Stomach (tissue), 9 donors: ENCODE data around the gene RPL29. TPM values are rescaled to one million over a fixed set of nuclear protein-coding genes. Genes with fewer than 3 reads are reported as not detected.

ENCODE experiments used
- DNase-seq, 2 donors: peaks; one replicate each; pipeline versions ENCODE4 v3.0.0 to v3.0.0-alpha.2; 2013 to 2019
- H3K27ac ChIP-seq, 5 donors: fragments of 200-600 bp in 4 of 5; sonication (generic) in 4 of 5; one replicate each; pipeline ENCODE4 v1.5.1; 2013 to 2019; ENCODE audit warnings: mild to moderate bottlenecking in 1 of 5, moderate library complexity in 1 of 5
- H3K27me3 ChIP-seq, 3 donors: fragments of 200-600 bp; sonication (generic); one replicate each; pipeline ENCODE4 v1.5.1; 2017 to 2019; ENCODE audit warnings: mixed run types in 1 of 3
- H3K36me3 ChIP-seq, 4 donors: fragments of 200-600 bp; sonication (generic); 1 replicate in 3 of 4; 2 replicates in 1 of 4; pipeline ENCODE4 v1.5.1; 2016 to 2019
- H3K4me1 ChIP-seq, 4 donors: fragments of 200-600 bp; sonication (generic); one replicate each; pipeline ENCODE4 v1.5.1; 2016 to 2019
- H3K4me3 ChIP-seq, 4 donors: fragments of 200-600 bp; sonication (generic) in 3 of 4; one replicate each; pipeline ENCODE4 v1.5.1; 2016 to 2019; ENCODE audit warnings: mild to moderate bottlenecking in 1 of 4
- H3K9me3 ChIP-seq, 4 donors: fragments of 200-600 bp; sonication (generic); one replicate each; pipeline ENCODE4 v1.5.1; 2016 to 2019
- EP300 ChIP-seq: sonication (generic); formaldehyde crosslinking; IDR thresholded peaks from one replicate; pipeline ENCODE4 v1.6.1; 2017; ENCODE audit warnings: antibody characterized with exemption
- POLR2A ChIP-seq, 4 donors: fragments of 450-650 bp; IDR thresholded peaks; one replicate each; pipeline ENCODE4 v1.6.1; 2016; ENCODE audit warnings: antibody characterized with exemption in 4 of 4, control low read depth in 2 of 4, mild to moderate bottlenecking in 1 of 4, moderate library complexity in 1 of 4
- POLR2AphosphoS5 ChIP-seq, 3 donors: sonication (generic); formaldehyde crosslinking; IDR thresholded peaks; one replicate each; pipeline ENCODE4 v1.6.1; 2016; ENCODE audit warnings: antibody characterized with exemption in 3 of 3
- WGBS, 5 donors: extraction: QIAGEN DNeasy Blood & Tissue Kit in 3 of 5; methylation state at CpG; one replicate each; pipeline versions ENCODE4 v1.1.5 to v1.1.7; 2013 to 2018; 5-methylcytosine and 5-hydroxymethylcytosine counted together
- intact Hi-C: fragments of 100-400 bp; cut with DNase I; formaldehyde crosslinking; loops from one replicate; pipeline ENCODE4 v1.15.1; 2023; ENCODE audit warnings: low total_unique reads
- polyA plus RNA-seq, 3 donors: library from polyadenylated mRNA; stranded (reverse); fragments of 200-250 nt; gene quantifications; one replicate each; pipeline ENCODE4 v1.2.3, GENCODE V29; 2013
- total RNA-seq, 5 donors: library from RNA; depleted of rRNA; stranded (reverse); fragments of >200 nt; gene quantifications; one replicate each; pipeline versions ENCODE4 v1.1.0 to v1.2.3, GENCODE V29; 2014 to 2016
- TF ChIP-seq, protein P1 (sequence below), 7 experiments: fragments of 450-650 bp in 4 of 7; fragments of 200-600 bp in 3 of 7; sonication (generic) in 3 of 7; IDR thresholded peaks; one replicate each; pipeline ENCODE4 v1.5.1; 2016 to 2019; ENCODE audit warnings: antibody characterized with exemption in 7 of 7, control low read depth in 2 of 7, mild to moderate bottlenecking in 1 of 7
- donor health status: healthy with polysubstance abuse.
- donor health status: Bipolar disorder and iron deficiency.
- donor health status: healthy.

The RPL29 gene
- total and polyA plus RNA-seq, 8 donors, result 144 to 3,071 (median 1,266) TPM

DNA sequence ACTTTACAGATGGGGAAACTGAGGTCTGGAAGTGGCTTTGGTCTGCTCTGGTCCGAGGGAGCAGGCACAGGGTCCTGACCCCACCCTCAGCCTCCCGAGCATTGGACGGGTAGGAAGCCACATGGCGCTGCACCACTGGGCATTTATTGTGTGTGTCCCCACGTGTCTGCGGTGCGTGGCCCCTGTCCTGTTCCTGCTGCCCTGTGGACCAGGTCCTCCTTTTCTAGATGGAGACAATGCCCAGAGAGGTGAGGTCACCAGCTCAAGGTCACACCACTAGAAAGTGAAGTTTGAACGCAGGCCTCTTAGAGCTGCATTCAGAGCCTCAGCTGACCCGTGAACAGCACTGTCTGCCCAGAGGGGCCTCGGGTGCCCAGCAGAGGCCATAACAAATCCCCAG lies 33.8 kb upstream of the RPL29 start:
- intact Hi-C loops, result no loop called here
- Histone ChIP-seq H3K4me3 (no peak overlapping the region), H3K4me1 (no peaks in the 10 kb centered on the region), H3K27me3 (no peaks in the 10 kb centered on the region), H3K36me3 (no peaks in the 10 kb centered on the region), H3K9me3 (no peaks in the 10 kb centered on the region), H3K27ac (no peak overlapping the region)
- 81 to 95% (median 89%) methylated on average over 9 to 10 of the region's 10 CpGs for WGBS, 5 donors
- no peak for TF ChIP-seq EP300
- TF ChIP-seq POLR2AphosphoS5 (IDR thresholded peaks at IDR 0.05), result no peak
- TF ChIP-seq, protein P1, sequence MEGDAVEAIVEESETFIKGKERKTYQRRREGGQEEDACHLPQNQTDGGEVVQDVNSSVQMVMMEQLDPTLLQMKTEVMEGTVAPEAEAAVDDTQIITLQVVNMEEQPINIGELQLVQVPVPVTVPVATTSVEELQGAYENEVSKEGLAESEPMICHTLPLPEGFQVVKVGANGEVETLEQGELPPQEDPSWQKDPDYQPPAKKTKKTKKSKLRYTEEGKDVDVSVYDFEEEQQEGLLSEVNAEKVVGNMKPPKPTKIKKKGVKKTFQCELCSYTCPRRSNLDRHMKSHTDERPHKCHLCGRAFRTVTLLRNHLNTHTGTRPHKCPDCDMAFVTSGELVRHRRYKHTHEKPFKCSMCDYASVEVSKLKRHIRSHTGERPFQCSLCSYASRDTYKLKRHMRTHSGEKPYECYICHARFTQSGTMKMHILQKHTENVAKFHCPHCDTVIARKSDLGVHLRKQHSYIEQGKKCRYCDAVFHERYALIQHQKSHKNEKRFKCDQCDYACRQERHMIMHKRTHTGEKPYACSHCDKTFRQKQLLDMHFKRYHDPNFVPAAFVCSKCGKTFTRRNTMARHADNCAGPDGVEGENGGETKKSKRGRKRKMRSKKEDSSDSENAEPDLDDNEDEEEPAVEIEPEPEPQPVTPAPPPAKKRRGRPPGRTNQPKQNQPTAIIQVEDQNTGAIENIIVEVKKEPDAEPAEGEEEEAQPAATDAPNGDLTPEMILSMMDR (IDR thresholded peaks at IDR 0.05), result no peak
- no peak for TF ChIP-seq POLR2A (IDR thresholded peaks at IDR 0.05)
- no peak for DNase-seq

DNA sequence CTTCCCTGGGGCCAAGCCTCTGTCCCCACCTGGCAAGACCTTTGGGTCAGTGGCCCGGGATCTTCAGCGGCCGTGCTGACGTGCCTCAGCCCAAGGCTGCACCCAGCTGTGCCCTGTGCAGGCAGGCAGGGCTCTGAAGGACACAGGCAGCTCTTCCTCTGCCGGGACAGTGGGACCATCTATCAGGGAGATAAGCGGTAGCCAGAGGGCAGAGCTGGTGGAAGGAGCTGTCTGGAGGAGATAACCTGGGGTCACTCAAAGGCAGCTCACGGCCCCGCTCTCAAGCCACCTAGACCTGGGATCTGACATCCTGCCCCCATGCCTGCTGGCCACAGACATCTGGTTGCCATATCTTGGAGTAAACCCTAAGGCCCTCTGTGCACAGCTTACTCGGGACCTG lies 33.4 kb upstream of the RPL29 start:
- no peak for DNase-seq
- intact Hi-C loops, result no loop called here
- Histone ChIP-seq H3K9me3 (no peaks in the 10 kb centered on the region), H3K27ac (no peak overlapping the region), H3K4me1 (peaks cover 0 to 2% (median 0%) of the 10 kb centered on the region in 4 donors), H3K27me3 (no peaks in the 10 kb centered on the region), H3K4me3 (no peak overlapping the region), H3K36me3 (no peaks in the 10 kb centered on the region)
- WGBS, 5 donors, result 72 to 80% (median 77%) methylated on average over 8 to 9 of the region's 9 CpGs
- TF ChIP-seq POLR2A (IDR thresholded peaks at IDR 0.05) (no peak), EP300 (no peak), POLR2AphosphoS5 (IDR thresholded peaks at IDR 0.05) (no peak)
- TF ChIP-seq, protein P1 (IDR thresholded peaks at IDR 0.05), result no peak

DNA sequence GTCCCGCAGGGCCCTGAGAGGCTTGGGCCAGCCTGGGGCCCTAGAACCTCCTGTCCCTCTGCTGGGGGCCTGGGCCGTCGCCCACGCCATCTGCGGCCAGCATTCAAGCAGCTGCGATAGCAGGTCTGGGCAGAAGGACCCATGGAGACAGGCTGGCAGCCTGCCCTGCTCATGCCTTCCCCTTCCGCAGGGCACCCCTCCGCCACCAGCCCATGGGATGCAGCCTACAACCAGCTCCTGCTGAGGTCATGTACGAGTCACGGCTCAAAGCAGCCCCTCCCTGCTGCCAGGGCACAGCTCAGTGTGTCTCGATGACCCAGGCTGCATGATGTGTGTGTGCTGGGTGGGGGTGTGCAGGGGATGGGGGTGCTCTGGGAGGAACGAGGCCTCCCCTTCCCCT lies 32.9 kb upstream of the RPL29 start:
- no peaks in the 10 kb centered on the region for H3K9me3 ChIP-seq
- no peak overlapping the region for H3K4me3 ChIP-seq
- peaks cover 0 to 7% (median 0%) of the 10 kb centered on the region in 4 donors for H3K4me1 ChIP-seq
- H3K27ac ChIP-seq, result no peak overlapping the region
- H3K27me3 ChIP-seq, result no peaks in the 10 kb centered on the region
- intact Hi-C loops, result no loop called here
- TF ChIP-seq, protein P1 (IDR thresholded peaks at IDR 0.05), result no peak
- TF ChIP-seq POLR2A (IDR thresholded peaks at IDR 0.05) (no peak), EP300 (no peak), POLR2AphosphoS5 (IDR thresholded peaks at IDR 0.05) (no peak)
- WGBS, 5 donors, result 82 to 89% (median 84%) methylated on average over 10 to 12 of the region's 12 CpGs; no CpG with 5 or more reads in 1 of the 5 donors
- DNase-seq, result peak in 1 of 2 donors; percentile 56
- H3K36me3 ChIP-seq, result no peaks in the 10 kb centered on the region

DNA sequence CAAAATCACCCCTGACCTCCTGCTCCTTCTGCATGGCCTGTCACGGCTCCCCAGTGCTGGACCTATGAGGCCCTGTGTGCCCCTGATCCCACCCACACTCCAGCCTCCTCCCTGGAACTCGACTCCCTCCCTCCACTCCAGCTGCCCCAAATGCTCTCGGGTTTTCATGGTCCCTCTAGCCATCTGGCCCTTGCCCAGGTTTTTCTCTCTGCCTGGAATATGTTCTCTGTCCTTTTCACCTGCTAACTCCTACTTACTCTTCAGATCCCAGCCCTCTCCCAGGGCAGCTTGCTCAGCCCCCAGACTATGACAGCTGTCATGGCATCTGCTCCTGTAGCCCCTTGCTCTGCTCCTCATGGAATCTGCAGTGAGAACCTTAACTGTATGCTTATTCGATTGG lies 30.3 kb upstream of the RPL29 start:
- Histone ChIP-seq H3K27me3 (no peaks in the 10 kb centered on the region), H3K27ac (no peak overlapping the region), H3K4me1 (peaks cover 0 to 25% (median 2%) of the 10 kb centered on the region in 4 donors), H3K36me3 (no peaks in the 10 kb centered on the region), H3K4me3 (no peak overlapping the region), H3K9me3 (no peaks in the 10 kb centered on the region)
- WGBS, 5 donors, result 62 to 75% (median 69%) methylated on average over 4 of the region's 4 CpGs
- TF ChIP-seq, protein P1 (IDR thresholded peaks at IDR 0.05), result no peak
- TF ChIP-seq POLR2AphosphoS5 (IDR thresholded peaks at IDR 0.05) (no peak), EP300 (no peak), POLR2A (IDR thresholded peaks at IDR 0.05) (no peak)
- intact Hi-C loops, result no loop called here
- DNase-seq, result no peak
